Stomach (tissue), 9 donors: ENCODE measurements around the gene RNF2. TPM values are rescaled to one million over a fixed set of nuclear protein-coding genes. Genes with fewer than 3 reads are reported as not detected.

Experiments used
- DNase-seq, 2 donors: peaks; one replicate each; pipeline versions ENCODE4 v3.0.0 to v3.0.0-alpha.2; 2013 to 2019
- H3K27ac ChIP-seq, 5 donors: fragments of 200-600 bp in 4 of 5; sonication (generic) in 4 of 5; one replicate each; pipeline ENCODE4 v1.5.1; 2013 to 2019; ENCODE audit warnings: mild to moderate bottlenecking in 1 of 5, moderate library complexity in 1 of 5
- H3K27me3 ChIP-seq, 3 donors: fragments of 200-600 bp; sonication (generic); one replicate each; pipeline ENCODE4 v1.5.1; 2017 to 2019; ENCODE audit warnings: mixed run types in 1 of 3
- H3K36me3 ChIP-seq, 4 donors: fragments of 200-600 bp; sonication (generic); 1 replicate in 3 of 4; 2 replicates in 1 of 4; pipeline ENCODE4 v1.5.1; 2016 to 2019
- H3K4me1 ChIP-seq, 4 donors: fragments of 200-600 bp; sonication (generic); one replicate each; pipeline ENCODE4 v1.5.1; 2016 to 2019
- H3K4me3 ChIP-seq, 4 donors: fragments of 200-600 bp; sonication (generic) in 3 of 4; one replicate each; pipeline ENCODE4 v1.5.1; 2016 to 2019; ENCODE audit warnings: mild to moderate bottlenecking in 1 of 4
- H3K9me3 ChIP-seq, 4 donors: fragments of 200-600 bp; sonication (generic); one replicate each; pipeline ENCODE4 v1.5.1; 2016 to 2019
- EP300 ChIP-seq: sonication (generic); formaldehyde crosslinking; IDR thresholded peaks from one replicate; pipeline ENCODE4 v1.6.1; 2017; ENCODE audit warnings: antibody characterized with exemption
- POLR2A ChIP-seq, 4 donors: fragments of 450-650 bp; IDR thresholded peaks; one replicate each; pipeline ENCODE4 v1.6.1; 2016; ENCODE audit warnings: antibody characterized with exemption in 4 of 4, control low read depth in 2 of 4, mild to moderate bottlenecking in 1 of 4, moderate library complexity in 1 of 4
- POLR2AphosphoS5 ChIP-seq, 3 donors: sonication (generic); formaldehyde crosslinking; IDR thresholded peaks; one replicate each; pipeline ENCODE4 v1.6.1; 2016; ENCODE audit warnings: antibody characterized with exemption in 3 of 3
- WGBS, 5 donors: extraction: QIAGEN DNeasy Blood & Tissue Kit in 3 of 5; methylation state at CpG; one replicate each; pipeline versions ENCODE4 v1.1.5 to v1.1.7; 2013 to 2018; 5-methylcytosine and 5-hydroxymethylcytosine counted together
- intact Hi-C: fragments of 100-400 bp; cut with DNase I; formaldehyde crosslinking; loops from one replicate; pipeline ENCODE4 v1.15.1; 2023; ENCODE audit warnings: low total_unique reads
- polyA plus RNA-seq, 3 donors: library from polyadenylated mRNA; stranded (reverse); fragments of 200-250 nt; gene quantifications; one replicate each; pipeline ENCODE4 v1.2.3, GENCODE V29; 2013
- total RNA-seq, 5 donors: library from RNA; depleted of rRNA; stranded (reverse); fragments of >200 nt; gene quantifications; one replicate each; pipeline versions ENCODE4 v1.1.0 to v1.2.3, GENCODE V29; 2014 to 2016
- TF ChIP-seq, protein P1 (sequence below), 7 experiments: fragments of 450-650 bp in 4 of 7; fragments of 200-600 bp in 3 of 7; sonication (generic) in 3 of 7; IDR thresholded peaks; one replicate each; pipeline ENCODE4 v1.5.1; 2016 to 2019; ENCODE audit warnings: antibody characterized with exemption in 7 of 7, control low read depth in 2 of 7, mild to moderate bottlenecking in 1 of 7
- donor health status: healthy with polysubstance abuse.
- donor health status: Bipolar disorder and iron deficiency.
- donor health status: healthy.

Gene RNF2
- total and polyA plus RNA-seq, 8 donors, result 0.29 to 76.1 (median 6.4) TPM

- Histone ChIP-seq H3K4me1 (no peaks in the 10 kb centered on the region), H3K36me3 (peaks cover under 1 to 18% (median 12%) of the 10 kb centered on the region in 4 donors), H3K4me3 (no peak overlapping the region), H3K9me3 (no peaks in the 10 kb centered on the region), H3K27me3 (no peaks in the 10 kb centered on the region), H3K27ac (no peak overlapping the region)
- TF ChIP-seq POLR2A (IDR thresholded peaks at IDR 0.05), result no peak
- TF ChIP-seq, protein P1, sequence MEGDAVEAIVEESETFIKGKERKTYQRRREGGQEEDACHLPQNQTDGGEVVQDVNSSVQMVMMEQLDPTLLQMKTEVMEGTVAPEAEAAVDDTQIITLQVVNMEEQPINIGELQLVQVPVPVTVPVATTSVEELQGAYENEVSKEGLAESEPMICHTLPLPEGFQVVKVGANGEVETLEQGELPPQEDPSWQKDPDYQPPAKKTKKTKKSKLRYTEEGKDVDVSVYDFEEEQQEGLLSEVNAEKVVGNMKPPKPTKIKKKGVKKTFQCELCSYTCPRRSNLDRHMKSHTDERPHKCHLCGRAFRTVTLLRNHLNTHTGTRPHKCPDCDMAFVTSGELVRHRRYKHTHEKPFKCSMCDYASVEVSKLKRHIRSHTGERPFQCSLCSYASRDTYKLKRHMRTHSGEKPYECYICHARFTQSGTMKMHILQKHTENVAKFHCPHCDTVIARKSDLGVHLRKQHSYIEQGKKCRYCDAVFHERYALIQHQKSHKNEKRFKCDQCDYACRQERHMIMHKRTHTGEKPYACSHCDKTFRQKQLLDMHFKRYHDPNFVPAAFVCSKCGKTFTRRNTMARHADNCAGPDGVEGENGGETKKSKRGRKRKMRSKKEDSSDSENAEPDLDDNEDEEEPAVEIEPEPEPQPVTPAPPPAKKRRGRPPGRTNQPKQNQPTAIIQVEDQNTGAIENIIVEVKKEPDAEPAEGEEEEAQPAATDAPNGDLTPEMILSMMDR (IDR thresholded peaks at IDR 0.05), result no peak
- TF ChIP-seq EP300, result no peak
- TF ChIP-seq POLR2AphosphoS5 (IDR thresholded peaks at IDR 0.05), result no peak
- intact Hi-C loops, result no loop called here
- no peak for DNase-seq
- 94 to 98% (median 96%) methylated on average over 2 of the region's 2 CpGs for WGBS, 5 donors
Observed at GRCh38 chr1:185083818-185084217, 38.5 kb downstream of the RNF2 start.

DNA sequence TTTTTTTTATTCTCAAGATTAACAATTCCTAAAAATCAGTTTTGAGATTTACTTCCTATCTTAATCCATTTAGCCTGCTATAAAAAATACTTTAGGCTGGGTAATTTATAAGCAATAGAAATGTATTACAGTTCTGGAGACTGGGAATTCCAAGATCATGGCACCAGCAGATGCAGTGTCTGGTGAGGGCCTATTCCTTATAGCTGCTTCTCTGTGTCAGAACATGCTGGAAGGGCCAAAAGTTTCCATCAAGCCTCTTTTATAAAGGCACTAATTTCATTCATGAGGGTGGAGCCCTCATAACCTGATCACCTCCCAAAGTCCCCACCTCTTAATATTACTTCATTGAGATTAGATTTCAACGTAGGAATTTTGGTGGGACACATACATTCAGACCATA, 41.7 kb downstream of the RNF2 start:
- Histone ChIP-seq H3K9me3 (no peaks in the 10 kb centered on the region), H3K27ac (no peak overlapping the region), H3K36me3 (peaks cover 10 to 40% (median 36%) of the 10 kb centered on the region in 4 donors), H3K4me1 (no peaks in the 10 kb centered on the region), H3K27me3 (no peaks in the 10 kb centered on the region), H3K4me3 (no peak overlapping the region)
- TF ChIP-seq, protein P1 (IDR thresholded peaks at IDR 0.05), result no peak
- no peak for TF ChIP-seq POLR2AphosphoS5 (IDR thresholded peaks at IDR 0.05)
- intact Hi-C loops, result no loop called here
- no peak for DNase-seq
- 83 to 100% (median 97%) methylated on average over 1 of the region's 1 CpG for WGBS, 5 donors

GRCh38 chr1:185087746-185088145, 42.4 kb downstream of the RNF2 start:
- Histone ChIP-seq H3K4me1 (no peaks in the 10 kb centered on the region), H3K27ac (no peak overlapping the region), H3K9me3 (no peaks in the 10 kb centered on the region), H3K27me3 (no peaks in the 10 kb centered on the region), H3K36me3 (peaks cover 10 to 44% (median 39%) of the 10 kb centered on the region in 4 donors), H3K4me3 (no peak overlapping the region)
- TF ChIP-seq, protein P1 (IDR thresholded peaks at IDR 0.05), result no peak
- no peak for TF ChIP-seq EP300
- TF ChIP-seq POLR2AphosphoS5 (IDR thresholded peaks at IDR 0.05), result no peak
- no peak for TF ChIP-seq POLR2A (IDR thresholded peaks at IDR 0.05)
- intact Hi-C loops, result no loop called here
- no peak for DNase-seq

GRCh38 chr1:185091480-185091879, 46.1 kb downstream of the RNF2 start:
- WGBS, 5 donors, result 86 to 91% (median 89%) methylated on average over 5 of the region's 5 CpGs
- Histone ChIP-seq H3K4me1 (no peaks in the 10 kb centered on the region), H3K36me3 (peaks cover 10 to 74% (median 65%) of the 10 kb centered on the region in 4 donors), H3K27me3 (no peaks in the 10 kb centered on the region), H3K9me3 (no peaks in the 10 kb centered on the region), H3K27ac (no peak overlapping the region), H3K4me3 (no peak overlapping the region)
- intact Hi-C loops, result no loop called here
- DNase-seq, result peak in 1 of 2 donors; percentile 26
- TF ChIP-seq, protein P1 (IDR thresholded peaks at IDR 0.05), result no peak
- TF ChIP-seq POLR2A (IDR thresholded peaks at IDR 0.05) (no peak), EP300 (no peak), POLR2AphosphoS5 (IDR thresholded peaks at IDR 0.05) (no peak)
